ENCODE results near the gene CCDC110.
A peak's percentile ranks its signal among the peaks of the same experiment; 100 is the strongest.

The CCDC110 gene

DNA sequence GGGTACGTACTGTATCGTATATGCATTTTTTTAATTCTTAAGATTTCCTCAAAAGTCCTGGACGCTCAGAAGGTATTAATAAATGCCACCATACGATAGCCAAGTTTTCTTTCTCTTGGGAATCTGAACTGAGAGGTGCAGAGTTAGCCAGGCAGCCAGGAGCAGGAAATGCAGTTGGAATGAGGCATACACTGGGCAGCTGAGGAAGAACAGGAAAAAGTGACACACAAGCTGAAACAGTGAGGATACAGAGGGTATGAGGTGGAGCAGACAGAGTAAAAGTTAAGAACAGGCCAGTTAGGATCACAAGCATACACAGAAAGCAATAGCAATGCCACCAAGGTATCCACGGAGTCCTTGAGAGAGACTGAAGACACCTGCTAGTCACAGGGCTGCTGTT, 59.1 kb downstream of the CCDC110 start:
- no peak for DNase-seq

DNA sequence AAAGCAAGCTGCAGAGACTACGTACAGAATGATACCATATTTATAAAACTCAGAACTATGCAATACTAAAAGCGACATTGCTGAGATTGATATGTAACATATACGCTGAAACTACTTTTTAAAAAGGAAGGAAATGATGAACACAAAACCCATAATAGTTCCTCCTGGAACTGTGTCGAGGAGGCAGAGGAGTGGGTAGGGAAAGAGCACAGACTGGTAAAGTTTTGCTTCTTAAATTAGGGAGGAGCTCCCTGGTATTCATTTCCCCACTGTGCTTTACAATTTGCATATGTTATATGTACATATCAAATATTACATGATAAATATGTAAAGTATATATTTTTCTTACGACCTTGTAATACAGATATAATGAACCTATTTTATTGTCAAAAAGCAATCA, 59.7 kb downstream of the CCDC110 start:
- DNase-seq, result no peak

DNA sequence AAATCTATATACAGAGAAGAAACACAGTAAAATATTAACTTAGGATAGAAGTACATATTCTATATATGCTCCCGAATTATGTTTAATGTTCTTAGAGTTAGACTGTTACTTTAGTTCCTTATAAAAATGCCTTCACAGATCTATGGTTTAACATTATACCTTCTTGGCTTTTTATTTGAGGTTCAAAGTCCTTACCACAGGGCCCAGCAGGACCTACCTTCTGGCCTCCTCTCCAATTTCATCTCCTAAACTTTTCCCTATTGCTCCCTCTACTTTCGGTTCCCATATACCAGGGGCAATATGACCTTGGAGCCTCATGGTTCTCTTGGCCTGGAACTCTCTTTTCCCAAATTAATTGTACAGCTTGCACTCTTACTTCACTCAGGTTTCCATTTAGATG, 63.1 kb downstream of the CCDC110 start:
- no peak for DNase-seq

DNA sequence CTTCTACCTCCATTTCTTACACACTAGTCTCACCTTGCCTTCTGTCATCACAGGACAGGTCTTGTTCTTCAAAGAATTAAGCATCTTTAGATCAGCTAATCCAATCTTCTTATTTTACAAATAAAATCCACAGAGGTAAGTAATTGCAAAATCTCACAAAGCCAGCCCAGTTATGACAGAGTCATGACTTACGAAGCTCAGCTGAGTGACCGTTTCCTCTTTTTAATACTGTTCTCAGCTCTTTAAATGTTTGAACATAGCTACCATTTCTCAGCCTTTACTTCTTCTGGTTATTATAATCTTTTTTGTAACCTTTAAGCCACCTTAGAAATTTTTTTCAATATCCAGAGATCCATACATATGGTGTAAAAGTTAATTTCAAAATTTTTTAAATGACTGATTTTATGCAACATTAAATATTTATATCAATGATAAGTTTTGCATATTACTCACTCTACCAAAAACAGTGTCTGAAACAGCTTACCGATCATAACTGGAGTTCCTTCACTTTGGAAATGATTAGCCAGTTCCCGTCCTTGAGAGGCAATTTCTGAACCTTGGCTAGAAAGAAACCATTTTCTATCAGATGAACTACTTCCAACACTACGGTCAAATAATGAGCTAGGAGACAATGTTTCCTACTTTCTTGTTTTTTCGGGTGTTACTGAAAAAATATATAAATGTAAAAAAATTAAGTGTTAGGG, 66.1 kb downstream of the CCDC110 start:
- no peak for DNase-seq

DNA sequence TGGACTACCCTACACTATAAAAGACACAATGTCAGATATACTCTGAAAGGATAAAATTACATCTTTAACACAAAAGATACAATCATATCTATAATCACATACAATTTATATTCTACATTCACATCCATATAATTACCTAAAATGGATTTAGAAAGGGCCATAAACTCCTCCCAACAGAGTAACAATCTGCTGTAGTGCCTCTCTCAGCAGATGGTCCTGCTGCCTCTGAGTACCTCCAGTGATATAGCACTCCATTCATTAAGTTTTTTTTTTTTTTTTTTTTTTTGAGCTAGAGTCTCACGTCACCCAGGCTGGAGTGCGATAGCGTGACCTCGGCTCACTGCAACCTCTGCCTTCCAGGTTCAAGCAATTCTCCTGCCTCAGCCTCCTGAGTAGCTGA, 67.5 kb downstream of the CCDC110 start:
- DNase-seq, result no peak

DNA sequence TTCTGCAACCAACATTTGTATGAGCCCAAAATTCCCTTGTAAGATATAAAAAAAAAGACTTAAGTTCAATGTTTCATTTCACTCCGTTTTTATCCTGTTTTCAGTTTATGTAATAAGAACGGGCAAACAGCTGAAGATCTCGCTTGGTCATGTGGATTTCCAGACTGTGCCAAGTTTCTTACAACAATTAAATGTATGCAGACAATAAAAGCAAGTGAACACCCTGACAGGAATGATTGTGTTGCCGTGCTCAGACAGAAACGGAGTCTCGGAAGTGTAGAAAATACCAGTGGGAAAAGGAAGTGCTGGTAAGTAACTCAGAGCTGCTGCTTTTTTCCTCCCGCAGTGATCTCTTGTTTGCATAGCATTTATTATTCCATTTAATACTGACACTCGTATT, 72.1 kb downstream of the CCDC110 start:
- no peak for DNase-seq

DNA sequence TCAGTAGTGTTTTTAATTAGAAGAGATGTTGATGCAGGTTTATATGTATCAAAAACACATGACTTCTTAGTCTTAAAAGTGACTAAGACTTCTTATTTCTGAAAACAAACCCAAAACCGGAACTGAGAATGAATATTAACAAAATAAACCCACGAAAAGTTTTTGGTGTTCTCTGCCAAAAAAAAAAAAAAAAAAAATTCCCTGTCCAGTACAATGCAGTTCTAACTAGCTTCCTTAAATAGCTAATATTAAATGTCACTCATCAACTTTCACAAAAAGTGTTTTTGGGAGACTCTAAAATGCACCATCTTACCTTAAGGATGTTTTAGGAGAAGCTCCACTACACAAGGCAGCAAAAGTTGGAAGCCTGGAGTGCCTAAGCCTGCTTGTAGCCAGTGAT, 72.9 kb downstream of the CCDC110 start:
- DNase-seq, result no peak

DNA sequence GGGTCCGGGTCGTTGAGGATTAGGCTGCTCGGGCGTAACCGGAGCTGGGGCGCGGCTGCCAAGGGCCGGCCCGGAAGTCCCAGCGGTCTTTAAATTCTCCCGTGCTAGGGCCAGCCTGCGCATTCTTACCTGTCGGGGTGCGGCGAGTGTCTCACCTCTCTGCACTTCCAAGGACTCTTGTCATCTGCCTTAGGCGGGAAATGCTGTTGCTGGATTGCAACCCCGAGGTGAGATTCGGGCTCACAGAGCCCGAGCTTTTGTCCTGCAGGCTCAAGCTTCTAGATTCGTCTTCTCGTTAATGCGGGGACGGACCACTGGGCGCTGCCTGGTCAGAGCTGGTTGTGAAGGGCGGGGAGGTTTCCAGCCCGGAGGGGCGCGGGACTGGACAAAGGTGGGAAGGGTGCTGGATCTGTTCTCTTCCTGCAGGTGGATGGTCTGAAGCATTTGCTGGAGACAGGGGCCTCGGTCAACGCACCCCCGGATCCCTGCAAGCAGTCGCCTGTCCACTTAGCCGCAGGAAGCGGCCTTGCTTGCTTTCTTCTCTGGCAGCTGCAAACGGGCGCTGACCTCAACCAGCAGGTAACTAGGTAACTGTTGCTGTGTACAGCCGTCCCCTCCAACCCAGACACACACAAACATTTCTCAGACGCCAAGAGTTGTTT, 74.7 kb downstream of the CCDC110 start, which contains the start of gene ANKRD37:
TSS of gene ANKRD37 (plus strand) at position 118 of the 662 bp plus-strand sequence. CDS start at position 201, 83 bp downstream.
- peak; percentile 84 for DNase-seq

DNA sequence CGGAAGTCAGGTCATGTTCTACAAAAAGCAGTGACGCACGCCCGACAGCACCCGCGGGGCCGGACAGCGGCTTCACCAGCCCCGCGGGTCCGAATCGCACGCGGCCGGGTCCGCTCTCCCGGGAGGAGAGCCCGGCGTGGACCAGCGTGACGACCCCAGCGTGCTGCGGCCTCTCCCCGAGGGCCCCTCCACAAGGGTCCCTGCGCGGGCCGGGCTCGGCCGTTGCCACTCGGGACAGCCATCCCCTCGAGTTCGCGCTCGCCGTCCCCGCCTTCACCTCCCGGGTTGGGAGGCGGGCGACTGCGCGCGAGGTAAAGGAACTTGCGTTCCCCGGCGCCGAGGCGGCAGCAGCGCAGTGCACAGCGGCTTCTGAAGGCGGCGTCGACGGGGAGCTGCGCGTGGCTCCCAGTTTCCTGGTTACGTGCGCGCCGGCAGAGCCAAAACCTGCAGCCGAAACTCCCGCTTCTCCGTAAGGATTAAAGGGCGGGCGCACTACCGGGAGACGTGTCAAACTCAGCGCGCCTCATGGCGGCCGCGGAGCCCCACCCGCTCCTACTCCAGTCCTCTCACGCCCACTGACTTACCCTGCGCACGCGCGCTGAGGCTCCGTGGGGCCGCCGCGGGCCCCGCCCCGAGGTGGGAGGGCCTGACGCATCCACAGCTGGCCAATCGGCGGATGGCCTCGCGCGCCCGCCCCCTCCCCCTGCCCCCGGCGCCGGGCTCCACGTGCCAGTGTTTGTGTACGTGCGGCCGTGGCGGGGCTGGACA, 75.4 kb downstream of the CCDC110 start:
- peak; percentile 90 for DNase-seq

DNA sequence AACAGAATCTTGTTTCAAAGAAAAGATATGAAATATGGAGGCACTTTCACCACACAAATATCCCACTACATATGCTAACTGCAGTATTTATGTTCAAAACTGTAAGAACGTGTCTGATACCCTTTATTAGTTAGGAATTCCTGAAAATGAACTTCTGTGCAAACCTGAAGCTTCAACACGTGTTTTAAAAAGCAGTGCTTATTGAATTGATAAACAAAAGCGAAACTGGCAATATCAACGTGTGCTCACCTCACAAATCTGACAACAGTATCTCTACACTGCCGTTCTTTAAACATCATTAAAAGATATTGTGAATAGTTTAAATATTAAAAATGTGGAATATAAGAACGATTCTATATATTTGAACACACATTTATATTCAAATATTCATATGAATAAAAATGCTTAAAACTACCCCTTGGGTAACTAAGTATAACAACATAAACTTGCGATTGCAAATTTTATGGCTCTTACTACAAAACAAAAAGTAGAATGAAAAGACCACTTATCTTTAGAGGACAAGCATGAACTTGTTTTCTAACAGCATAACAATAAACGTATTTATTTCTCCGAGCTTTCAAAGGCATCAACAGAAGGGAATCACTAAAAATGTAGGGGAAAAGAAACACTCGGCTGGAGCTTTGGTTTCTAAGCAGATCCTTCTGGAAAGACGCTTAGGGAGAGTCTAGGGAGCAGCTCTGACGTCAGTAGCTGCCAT, 76.1 kb downstream of the CCDC110 start, which contains the start of gene LRP2BP:
TSS of gene LRP2BP (minus strand) at position 687 of the 718 bp plus-strand sequence. CDS start 17,738 bp downstream, outside the sequence.
- no peak for DNase-seq

Data from NCI-H2029 (cell line).